HG03520 (cell line): ENCODE data around the gene EVL.
"Not testable (repeated sequence)": the region's sequence is repeated elsewhere in the genome, so short reads cannot be mapped to it uniquely, and the experiment has no call there.

Experiments
- ATAC-seq: cut with Tn5 transposase; IDR thresholded peaks from one replicate; pipeline ENCODE4 v1.9.1; 2021; ENCODE audit warnings: mild to moderate bottlenecking, moderate library complexity; ENCODE audit not compliant: unreplicated experiment

Gene EVL

DNA sequence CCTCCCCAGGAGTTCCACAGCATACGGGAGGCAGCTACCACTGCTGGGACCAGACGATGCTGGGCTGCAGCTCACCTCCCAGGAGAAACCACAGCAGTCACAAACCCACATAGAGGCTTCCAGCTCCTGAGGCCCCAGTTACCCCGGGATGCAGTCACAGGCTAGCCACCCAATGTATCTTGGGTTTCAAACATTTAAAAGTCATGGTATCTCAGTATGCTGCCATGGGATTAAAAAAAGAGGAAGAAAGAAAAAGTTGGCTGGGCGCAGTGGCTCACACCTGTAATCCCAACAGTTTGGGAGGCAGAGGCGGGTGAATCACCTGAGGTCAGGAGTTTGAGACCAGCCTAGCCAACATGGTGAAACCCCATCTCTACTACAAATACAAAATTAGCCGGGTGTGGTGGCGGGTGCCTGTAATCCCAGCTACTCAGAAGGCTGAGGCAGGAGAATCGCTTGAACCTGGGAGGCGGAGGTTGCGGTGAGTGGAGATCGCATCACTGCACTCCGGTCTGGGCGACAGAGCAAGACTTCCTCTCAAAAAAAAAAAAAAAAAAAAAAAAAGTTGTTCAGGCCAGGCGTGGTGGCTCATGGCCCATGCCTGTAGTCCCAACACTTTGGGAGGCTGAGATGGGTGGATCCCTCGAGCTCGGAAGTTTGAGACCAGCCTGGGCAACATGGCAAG, 92.5 kb downstream of the EVL start:
- ATAC-seq: not testable (repeated sequence)

DNA sequence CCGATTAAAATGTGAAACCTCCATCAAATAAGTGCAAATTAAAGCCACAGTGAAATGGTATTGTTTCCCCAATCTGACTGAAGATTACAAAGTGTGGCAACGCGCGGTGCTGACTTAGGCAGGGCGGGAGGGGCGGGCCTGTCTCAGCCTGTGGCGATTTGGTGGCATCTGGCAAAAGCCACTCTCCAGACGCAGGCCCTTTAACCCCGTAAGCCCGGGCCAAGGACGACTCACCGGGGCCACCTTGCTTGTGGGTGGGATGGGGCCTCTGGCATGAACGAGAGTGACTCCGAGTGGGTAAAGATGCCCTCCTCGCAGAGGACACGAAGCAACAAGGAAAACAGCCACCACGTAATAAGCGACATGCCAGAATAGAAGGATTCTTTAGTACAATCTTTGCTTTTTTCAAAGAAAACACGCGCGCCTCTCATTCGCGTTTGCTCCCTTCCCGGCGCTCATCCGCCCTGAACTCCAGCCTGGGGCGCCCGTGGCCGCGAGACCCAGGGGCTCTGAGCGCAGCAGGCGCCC, 93.4 kb downstream of the EVL start:
- no peak for ATAC-seq

DNA sequence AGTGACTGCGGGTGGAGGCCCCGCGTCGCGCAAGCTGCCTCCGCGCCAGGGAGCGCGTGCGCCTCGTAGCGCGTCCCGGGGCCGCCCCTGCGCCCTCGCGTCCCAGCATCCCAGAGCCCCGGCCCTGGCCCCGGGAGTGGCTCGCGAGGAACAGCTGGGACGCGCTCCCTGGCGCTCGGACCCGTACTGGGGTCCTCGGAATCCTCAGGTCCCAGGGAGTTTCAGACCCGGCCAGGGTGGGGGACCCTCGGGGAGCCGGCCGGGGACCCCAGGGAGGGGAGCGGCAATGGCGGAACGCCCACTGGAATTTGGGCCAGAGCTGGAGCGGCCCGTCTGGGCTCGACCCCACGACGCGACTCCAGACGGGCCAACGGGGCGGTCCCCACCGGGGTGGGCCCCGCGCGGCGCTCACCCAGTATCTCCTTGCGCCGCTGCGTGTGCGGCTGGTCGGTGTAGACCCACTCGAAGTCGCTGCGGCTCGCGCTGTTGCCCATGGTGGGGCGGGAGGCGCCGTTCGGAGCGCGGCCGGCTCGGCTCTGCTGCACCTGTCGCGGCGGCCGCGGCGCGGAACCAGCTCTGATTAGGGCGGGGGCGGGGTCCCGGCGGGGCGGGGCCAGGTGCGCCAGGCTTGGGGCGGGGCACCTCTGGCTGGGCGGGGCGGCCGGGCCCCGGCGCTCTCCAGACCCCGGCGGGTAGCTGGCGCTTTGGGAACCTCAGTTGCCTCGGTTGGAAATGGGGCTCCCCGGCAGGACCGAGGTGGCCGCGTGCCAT, 94.1 kb downstream of the EVL start, which contains the start of gene DEGS2:
DEGS2 (minus strand) TSS at position 552 of the 771 bp plus-strand sequence; CDS start at position 494, 58 bp downstream.
- no peak for ATAC-seq

DNA sequence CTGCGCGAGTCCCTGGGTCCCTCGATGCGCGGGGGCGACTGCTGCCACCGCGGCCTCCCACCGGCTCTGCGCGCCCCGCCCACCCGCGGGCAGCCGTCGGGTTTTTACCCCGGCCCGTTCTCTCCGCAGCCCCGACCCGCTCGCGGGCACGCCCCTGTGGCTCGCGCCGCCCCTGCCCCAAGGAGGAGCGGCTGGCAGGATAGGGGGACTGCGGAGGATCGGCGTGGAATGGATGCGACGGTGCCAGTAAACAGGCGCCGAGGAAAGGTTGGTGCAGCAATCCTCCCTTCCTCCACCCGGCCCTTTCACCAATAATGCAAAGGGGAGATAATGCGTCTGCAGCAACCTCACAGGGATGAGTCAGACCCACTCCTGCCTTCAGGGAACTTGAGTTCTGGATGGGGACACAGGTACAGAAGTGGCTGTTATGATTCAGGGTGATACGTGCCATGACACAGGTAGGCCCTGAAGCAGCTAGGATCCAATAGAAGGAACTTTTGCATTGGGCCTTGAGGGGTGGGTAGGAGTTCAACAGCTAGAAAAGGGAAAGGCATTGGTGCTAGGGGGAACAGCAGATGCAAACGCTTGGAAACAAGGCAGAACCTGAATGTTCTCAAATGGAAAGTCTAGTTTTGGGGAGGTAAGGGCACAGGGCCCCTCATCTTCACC, 94.8 kb downstream of the EVL start:
- no peak for ATAC-seq

DNA sequence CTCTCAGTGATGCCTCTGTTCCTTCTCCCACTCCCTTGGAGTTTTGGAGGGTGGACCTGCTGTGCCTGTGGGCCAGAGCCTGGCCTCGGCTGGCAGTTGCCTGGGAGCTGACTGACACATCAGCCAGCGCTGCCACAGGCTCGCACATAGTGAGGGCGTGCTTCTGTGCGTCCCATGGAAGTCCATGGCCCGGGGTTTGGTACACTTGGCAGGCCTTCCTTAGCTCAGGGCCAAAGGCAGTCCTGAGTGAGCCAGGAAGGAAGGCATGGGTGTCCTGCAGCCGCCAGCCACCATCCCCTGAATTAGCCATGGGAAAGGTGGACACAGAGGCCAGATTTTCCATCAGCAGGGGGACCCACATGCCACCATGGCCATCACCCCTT, 95.3 kb downstream of the EVL start:
- ATAC-seq: no peak

DNA sequence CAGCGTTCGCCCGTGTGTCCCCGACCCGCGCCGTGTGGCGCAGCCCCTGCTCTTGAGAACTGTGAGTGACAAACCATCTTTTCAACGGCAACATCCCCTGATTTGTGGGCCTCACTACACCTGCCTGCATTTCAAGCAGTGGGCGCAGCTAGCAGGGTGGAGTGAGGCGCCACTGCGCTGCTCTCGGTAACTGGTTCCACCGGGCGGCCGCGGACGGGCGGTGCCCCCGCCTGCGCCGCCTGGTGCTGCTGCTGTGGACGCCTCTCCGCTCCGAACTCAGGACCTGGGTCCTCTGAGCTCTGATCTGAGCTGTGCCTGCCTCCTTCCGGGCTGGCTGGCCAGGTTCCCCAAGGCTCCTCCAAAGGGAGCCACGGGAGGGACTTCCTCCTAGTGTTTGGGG, 100.2 kb downstream of the EVL start:
- ATAC-seq: no peak

DNA sequence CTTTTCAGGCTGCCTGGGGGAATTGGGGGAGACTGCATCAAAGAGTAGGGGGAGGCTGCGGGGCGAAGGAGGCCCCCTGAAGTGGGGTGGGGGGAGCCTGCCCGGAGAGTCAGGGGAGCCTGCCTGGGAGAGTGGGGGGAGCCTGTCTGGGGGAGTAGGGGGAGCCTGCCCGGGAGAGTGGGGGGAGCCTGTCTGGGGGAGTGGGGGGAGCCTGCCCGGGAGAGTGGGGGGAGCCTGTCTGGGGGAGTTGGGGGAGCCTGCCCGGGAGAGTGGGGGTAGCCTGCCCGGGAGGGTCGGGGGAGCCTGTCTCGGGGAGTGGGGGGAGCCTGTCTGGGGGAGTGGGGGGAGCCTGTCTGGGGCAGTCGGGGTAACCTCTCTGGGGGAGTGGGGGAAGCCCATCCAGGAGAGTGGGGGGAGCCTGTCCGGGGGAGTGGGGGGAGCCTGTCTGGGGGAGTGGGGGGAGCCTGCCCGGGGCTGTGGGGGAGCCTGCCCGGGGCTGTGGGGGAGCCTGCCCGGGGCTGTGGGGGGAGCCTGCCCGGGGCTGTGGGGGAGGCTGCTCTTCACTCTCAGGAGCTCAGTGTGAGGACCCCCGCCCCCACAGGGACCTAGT, 100.7 kb downstream of the EVL start:
- ATAC-seq: no peak

DNA sequence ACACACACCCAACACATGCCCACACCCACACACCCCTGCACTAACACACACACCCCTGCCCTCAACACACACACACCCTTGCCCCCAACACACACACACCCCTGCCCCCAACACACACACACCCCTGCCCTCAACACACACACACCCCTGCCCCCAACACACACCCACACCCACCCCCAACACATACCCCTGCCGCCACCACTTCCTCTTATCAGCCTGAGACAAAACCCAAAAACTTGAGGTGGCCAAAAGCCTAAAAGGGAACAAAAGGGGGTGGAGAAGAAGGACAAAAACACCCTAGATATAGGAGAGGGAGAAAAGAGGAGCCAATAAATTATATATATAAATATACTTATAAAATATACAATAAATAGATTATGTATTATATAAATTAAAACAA, 103.3 kb downstream of the EVL start:
- ATAC-seq: no peak

DNA sequence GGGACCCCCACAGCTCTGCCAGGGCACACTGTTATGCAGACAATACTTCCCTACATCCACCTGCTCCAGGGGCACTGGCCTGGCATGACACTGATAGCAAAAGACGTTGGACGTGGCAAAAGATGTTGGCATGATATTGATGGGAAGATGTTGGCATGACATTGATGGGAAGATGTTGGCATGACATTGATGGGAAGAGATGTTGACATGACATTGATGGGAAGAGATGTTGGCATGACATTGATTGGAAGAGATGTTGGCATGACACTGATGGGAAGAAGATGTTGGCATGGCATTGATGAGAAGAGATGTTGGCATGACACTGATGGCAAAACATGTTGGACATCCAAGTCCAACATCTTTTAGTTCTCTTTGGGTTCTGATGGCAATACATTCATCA, 105.7 kb downstream of the EVL start:
- no peak for ATAC-seq

DNA sequence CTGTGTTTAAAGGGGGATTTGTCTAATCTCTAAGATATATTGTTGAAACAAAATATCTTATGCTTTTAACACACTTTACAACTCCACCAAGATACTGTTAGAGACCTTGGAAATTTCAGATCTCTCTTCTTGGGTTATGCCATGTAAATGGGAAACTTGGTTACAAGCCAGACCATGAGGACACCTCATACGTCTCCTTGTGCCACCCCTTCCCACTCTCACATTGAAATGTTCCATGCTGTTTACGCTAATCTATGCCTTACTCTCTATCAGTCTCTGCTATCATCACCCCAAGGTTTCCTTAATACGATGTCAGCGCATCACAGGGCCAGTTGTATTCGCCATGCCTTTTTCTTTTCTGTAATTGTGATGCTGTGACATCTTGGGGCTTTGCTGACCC, 107.6 kb downstream of the EVL start:
- ATAC-seq: no peak

DNA sequence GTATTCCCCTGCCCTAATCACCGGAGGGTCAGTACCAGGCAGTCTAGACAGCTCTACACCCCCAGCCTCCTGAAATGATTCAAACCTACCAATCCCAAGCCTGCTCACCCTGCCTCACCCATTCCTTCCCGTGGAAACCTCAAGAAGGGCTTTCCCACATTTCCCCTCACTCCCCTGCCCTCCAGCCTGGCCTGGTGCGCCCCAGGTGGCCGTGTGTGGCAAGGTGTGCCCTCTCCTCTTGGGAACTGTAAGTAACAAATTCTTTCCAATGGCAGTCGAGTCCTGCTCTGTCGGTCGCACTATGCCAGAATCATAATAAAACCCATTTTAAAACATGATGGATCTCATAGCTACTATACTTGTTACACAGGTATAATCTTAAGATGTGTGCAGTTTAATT, 108.1 kb downstream of the EVL start:
- ATAC-seq: no peak

DNA sequence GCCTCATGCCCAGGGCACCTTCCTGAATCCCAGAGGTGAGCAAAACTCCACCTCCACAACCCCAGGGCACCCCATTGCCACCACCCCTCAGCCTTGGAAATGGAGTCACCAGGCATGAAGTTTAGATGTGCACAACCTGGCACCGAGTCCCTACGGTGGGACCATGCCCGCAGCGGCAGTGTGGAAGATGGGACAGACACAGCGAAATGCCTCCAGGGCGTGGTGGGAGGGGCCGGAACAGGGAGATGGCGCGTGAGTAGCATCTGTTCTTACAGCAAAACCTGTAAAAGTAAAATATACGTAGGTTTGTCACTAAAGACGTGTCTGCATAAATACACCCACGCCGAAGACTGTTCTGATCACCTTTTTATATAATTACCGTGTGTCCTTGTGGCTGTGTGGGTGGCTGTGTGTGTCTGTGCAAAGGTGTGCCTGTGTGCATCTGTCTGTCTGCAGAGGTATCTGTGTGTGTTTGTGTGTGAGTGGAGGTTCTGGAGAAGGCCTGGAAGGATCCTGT, 111.6 kb downstream of the EVL start:
- no peak for ATAC-seq

DNA sequence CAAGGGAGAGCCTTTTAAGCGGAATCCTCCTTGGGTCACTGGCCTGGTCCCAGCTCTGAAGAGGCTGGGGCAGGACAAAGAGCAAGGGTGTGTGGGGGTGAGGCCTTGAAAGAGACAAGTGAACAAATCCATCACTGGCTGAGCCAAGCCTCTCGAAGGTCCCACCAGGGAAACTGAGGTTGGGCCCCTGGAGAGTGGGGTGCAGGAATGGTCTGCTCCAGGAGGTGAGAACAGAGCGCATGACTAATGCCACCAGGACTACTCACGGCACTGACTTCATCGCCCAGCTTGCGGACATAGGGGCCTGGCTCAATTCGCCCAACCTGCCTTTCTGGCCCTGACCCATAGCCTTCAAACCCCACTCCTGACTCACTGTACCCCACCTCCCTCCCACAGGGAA, 113.5 kb downstream of the EVL start:
- no peak for ATAC-seq

DNA sequence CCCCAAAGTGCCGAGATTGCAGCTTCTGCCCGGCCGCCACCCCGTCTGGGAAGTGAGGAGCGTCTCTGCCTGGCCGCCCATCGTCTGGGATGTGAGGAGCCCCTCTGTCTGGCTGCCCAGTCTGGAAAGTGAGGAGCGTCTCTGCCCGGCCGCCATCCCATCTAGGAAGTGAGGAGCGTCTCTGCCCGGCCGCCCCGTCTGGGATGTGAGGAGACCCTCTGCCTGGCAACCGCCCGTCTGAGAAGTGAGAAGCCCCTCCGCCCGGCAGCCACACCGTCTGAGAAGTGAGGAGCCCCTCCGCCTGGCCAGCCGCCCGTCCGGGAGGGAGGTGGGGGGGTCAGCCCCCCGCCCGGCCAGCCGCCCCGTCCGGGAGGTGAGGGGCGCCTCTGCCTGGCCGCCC, 115.4 kb downstream of the EVL start:
- ATAC-seq: not testable (repeated sequence)

DNA sequence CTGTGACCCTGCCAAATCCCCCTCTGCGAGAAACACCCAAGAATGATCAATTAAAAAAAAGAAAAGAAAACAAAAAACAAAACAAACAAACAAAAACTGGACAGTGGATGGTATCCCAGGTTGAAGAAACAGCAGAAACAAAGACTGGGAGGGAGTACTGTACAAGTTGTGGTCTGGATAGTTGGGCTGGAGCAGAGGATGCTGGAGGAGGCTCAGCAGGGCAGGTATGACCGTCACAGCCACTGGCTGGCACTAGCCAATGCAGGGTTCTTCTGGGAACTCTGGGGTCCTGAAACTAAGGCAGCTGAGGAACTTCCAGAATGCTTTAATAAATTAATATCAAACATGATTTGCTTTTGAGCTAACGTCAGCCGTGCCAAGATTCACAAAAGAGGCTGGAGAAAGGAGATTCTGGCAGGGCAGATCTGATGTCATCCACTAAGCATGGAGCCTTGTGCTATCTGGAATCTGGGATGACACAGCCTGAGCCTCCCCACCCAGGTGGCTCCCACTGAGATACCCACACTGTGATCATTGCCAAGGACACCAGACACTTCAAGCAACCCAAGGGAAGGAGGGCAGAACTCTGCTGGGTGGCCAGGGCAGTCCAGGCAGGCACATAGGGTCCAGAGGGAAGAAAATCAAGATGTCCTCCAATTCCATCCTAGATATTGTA, 116.8 kb downstream of the EVL start:
- ATAC-seq: not testable (repeated sequence)

DNA sequence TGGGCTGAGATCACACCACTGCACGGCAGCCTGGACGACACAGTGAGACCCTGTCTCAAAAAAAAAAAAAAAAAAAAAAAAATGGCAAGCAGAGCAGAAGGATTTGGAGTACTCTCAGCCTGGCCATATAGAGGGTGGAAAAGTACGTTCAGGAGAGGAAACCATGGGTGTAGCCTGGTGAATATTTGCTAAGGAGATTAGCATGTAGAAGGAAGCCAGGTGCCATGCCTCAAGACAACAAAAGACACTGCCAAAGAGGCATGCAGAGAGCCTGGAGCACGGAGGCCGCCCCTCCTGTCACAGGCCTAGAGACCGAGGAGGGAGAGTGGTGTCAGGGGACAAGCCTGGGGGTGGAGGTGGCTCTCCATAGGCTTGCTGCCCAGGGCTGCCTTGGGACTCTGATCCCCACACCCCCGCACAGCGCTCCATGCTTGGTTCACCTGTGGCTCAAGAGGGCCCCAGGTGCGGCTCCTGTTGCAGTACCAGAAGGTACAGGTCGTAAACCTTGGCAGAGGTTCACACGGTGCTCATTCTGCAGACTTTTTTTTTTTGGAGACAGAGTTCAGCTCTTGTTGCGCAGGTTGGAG, 122.1 kb downstream of the EVL start:
- no peak for ATAC-seq

DNA sequence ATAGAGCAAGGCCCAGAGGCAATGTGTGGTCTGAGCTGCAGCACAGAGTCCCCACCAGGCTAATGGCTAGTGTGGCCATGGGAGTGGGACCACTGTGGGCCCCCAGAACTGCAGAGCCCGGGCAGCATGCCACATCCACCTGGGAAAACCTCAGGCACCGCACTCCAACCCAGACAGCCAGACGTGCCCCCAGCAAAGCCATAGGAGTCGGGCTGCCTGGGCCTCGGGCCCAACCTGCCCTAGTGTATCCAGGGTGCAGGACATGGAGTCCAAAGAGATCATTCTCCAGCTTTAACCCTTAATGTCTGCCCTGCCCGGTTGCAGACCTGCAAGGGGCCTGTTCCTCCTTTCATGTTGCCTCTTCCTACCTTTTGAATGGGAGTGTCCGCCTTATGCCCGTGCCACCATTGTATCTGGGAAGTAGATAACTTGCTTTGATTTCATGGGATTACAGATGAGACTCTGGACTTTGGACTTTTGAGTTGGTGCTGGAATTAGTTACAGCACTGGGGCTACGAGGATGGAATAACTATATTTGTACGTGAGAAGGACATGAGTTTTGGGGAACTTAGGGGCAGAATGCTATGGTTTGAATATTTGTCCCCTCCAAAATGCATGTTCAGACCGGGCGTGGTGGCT, 123.3 kb downstream of the EVL start:
- no peak for ATAC-seq

DNA sequence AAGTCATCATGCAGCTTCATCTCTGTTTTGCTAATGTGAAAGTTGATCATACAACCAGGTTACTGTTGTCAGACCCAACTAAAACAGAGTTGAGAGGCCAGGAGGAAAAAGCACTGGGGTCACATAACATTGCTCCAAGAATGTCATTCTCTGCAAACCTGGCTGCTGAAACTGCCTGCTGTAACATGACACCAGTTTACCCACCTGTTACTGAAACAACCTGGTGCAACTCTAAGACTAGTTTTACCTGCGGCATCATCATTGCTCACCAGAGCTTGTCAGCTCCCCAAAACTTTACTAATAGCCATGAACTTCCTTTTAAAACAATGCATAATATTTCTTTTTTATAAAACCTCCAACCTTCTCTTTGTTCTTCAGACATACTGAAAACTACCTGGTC, 124.9 kb downstream of the EVL start:
- ATAC-seq: no peak

DNA sequence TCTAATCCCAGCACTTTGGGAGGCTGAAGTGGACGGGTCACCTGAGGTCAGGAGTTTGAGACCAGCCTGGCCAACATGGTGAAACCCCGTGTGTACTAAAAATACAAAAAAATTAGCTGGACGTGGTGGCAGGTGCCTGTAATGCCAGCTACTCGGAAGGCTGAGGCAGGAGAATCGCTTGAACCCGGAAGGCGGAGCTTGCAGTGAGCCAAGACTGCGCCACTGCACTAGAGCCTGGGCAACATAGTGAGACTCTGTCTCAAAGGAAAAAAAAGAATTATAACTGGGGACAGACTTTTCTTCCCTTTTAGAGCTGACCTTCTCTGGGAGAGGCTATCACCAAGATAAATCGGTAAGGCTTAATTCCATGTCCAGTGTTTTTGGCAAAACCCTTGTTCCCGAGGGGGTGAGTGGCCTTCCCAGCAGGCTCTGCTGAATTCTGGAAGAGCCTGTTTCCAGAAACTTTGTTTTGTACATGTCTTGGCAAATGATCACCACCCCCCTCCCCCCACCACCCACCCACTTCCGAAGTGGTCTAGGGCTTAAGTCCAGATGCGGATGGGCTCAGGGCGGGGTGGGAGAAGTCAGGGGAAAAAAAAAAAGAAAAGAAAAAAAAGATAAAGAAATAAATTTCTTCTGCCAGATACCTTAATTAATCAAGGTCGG, 126.5 kb downstream of the EVL start:
- ATAC-seq: no peak
